ENCODE data around the gene DCXR. TPM values are rescaled to one million over a fixed set of nuclear protein-coding genes. Genes with fewer than 3 reads are reported as not detected.

The DCXR gene
- total and polyA plus RNA-seq, 9 donors: 16.7 to 217 (median 131) TPM

DNA sequence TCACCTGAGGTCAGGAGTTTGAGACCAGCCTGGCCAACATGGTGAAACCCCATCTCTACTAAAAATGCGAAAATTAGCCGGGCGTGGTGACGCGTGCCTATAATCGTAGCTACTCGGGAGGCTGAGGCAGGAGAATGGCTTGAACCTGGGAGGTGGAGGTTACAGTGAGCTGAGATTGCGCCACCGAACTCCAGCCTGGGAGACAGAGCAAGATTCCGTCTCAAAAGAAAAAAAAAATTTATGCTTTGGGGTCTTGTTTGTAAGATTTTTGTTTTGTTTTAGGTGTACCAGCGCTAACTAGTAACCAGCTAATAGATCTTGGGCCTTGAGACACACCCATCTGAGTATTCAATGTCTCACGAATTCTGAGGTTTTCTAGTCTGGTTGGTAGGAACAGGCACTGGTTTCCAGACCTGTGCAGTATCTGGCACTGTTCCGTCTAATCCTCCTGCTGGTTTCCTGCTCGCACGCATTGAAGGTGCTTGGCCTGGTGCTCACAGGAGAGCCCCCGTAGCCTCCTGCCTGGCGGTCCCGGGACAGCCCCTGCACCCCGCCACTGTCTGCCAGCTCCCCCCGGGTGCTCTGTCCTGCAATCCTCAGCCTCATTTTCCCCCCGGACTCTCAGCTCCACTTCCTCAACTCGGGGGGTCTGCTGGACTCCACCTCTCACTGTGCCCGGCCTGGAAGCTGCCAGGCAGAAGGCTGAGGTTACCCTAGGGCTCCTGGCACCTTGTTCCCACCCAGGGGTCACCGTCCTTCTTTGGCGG, 38.7 kb upstream of the DCXR start:
- Histone ChIP-seq H3K4me1 (ENCODE audit: insufficient read depth) (peaks cover 2% of the 10 kb centered on the region), H3K9me3 (no peaks in the 10 kb centered on the region), H3K4me3 (no peak overlapping the region), H3K27ac (no peak overlapping the region), H3K36me3 (no peaks in the 10 kb centered on the region), H3K27me3 (no peaks in the 10 kb centered on the region)
- DNase-seq: no peak
- intact Hi-C loops (cut with DNase I): no loop called here
- TF ChIP-seq POLR2A (IDR thresholded peaks at IDR 0.05): no peak
- TF ChIP-seq EP300 (IDR thresholded peaks at IDR 0.05): no peak
- TF ChIP-seq, protein P1, sequence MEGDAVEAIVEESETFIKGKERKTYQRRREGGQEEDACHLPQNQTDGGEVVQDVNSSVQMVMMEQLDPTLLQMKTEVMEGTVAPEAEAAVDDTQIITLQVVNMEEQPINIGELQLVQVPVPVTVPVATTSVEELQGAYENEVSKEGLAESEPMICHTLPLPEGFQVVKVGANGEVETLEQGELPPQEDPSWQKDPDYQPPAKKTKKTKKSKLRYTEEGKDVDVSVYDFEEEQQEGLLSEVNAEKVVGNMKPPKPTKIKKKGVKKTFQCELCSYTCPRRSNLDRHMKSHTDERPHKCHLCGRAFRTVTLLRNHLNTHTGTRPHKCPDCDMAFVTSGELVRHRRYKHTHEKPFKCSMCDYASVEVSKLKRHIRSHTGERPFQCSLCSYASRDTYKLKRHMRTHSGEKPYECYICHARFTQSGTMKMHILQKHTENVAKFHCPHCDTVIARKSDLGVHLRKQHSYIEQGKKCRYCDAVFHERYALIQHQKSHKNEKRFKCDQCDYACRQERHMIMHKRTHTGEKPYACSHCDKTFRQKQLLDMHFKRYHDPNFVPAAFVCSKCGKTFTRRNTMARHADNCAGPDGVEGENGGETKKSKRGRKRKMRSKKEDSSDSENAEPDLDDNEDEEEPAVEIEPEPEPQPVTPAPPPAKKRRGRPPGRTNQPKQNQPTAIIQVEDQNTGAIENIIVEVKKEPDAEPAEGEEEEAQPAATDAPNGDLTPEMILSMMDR (IDR thresholded peaks at IDR 0.05): no peak
- 82 to 86% (median 83%) methylated on average over 25 of the region's 25 CpGs for WGBS, 3 donors

DNA sequence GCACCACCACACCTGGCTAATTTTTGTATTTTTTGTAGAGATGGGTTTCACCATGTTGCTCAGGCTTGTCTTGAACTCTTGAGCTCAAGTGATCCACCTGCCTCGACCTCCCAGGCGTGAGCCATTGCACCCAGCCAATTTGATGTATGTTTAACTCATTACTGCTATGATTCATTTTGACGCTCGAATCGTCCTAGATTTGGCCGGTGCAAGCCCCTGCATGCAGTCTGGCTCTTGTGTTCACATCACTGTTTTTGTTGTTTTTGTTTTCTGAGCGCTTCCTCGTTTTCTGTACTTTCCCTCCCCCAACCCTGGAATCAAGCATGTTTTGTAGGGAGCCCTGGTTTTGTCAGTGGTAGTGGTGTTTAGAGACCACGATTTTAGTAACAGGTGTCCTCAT, 35.9 kb upstream of the DCXR start:
- no peak for TF ChIP-seq EP300 (IDR thresholded peaks at IDR 0.05)
- Histone ChIP-seq H3K4me3 (no peak overlapping the region), H3K36me3 (no peaks in the 10 kb centered on the region), H3K4me1 (ENCODE audit: insufficient read depth) (peaks cover 2% of the 10 kb centered on the region), H3K27me3 (no peaks in the 10 kb centered on the region), H3K9me3 (no peaks in the 10 kb centered on the region), H3K27ac (no peak overlapping the region)
- no peak for DNase-seq
- 77 to 83% (median 77%) methylated on average over 9 of the region's 9 CpGs for WGBS, 3 donors
- intact Hi-C loops (cut with DNase I): no loop called here

DNA sequence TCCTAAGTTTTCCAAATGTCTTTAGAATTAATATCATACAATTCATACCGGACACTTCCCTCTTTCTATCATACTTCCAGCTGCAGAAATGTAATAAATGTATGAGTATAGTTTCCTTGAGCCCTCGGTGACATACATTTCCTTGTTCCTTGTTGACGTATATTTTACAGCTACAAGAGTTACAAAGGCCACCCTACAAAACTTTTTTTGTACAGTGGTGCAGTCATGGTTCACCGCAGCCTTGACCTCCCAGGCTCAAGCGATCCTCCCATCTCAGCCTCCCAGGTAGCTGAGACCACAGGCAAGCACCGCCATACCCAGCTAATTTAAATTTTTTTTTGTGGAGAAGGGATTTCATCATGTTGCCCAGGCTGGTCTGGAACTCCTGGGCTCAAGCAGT, 35.3 kb upstream of the DCXR start:
- no peak overlapping the region for H3K27ac ChIP-seq
- H3K9me3 ChIP-seq: no peaks in the 10 kb centered on the region
- TF ChIP-seq POLR2A (IDR thresholded peaks at IDR 0.05): no peak
- TF ChIP-seq, protein P1 (IDR thresholded peaks at IDR 0.05): no peak
- no peak for TF ChIP-seq EP300 (IDR thresholded peaks at IDR 0.05)
- H3K36me3 ChIP-seq: no peaks in the 10 kb centered on the region
- H3K4me3 ChIP-seq: no peak overlapping the region
- H3K4me1 ChIP-seq (ENCODE audit: insufficient read depth): peaks cover 2% of the 10 kb centered on the region
- intact Hi-C loops (cut with DNase I): no loop called here
- DNase-seq: no peak
- H3K27me3 ChIP-seq: no peaks in the 10 kb centered on the region
- WGBS, 3 donors: 80 to 85% (median 83%) methylated on average over 6 of the region's 6 CpGs

DNA sequence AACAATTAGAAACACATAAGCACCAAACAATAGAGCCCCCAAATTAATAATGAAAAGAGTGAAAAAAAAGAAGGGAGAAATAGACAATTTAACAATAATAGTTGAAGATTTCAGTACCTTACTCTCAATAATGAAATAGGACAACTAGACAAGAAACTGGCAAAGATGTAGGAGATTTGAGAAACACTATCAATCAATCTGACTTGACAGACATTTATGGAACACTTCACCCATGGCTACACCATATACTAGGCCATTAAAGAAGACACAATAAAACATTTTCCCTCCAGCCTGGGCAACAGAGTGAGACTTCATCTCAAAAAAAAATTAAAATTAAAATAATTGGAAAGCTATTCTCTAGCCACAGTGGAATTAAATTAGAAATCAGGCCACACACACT, 33.1 kb upstream of the DCXR start:
- peaks cover 3% of the 10 kb centered on the region for H3K4me1 ChIP-seq (ENCODE audit: insufficient read depth)
- H3K4me3 ChIP-seq: no peak overlapping the region
- intact Hi-C loops (cut with DNase I): no loop called here
- no peaks in the 10 kb centered on the region for H3K9me3 ChIP-seq
- no peaks in the 10 kb centered on the region for H3K27me3 ChIP-seq
- TF ChIP-seq EP300 (IDR thresholded peaks at IDR 0.05) (no peak), POLR2A (IDR thresholded peaks at IDR 0.05) (no peak)
- TF ChIP-seq, protein P1 (IDR thresholded peaks at IDR 0.05): no peak
- H3K27ac ChIP-seq: no peak overlapping the region
- no peak for DNase-seq
- H3K36me3 ChIP-seq: no peaks in the 10 kb centered on the region

DNA sequence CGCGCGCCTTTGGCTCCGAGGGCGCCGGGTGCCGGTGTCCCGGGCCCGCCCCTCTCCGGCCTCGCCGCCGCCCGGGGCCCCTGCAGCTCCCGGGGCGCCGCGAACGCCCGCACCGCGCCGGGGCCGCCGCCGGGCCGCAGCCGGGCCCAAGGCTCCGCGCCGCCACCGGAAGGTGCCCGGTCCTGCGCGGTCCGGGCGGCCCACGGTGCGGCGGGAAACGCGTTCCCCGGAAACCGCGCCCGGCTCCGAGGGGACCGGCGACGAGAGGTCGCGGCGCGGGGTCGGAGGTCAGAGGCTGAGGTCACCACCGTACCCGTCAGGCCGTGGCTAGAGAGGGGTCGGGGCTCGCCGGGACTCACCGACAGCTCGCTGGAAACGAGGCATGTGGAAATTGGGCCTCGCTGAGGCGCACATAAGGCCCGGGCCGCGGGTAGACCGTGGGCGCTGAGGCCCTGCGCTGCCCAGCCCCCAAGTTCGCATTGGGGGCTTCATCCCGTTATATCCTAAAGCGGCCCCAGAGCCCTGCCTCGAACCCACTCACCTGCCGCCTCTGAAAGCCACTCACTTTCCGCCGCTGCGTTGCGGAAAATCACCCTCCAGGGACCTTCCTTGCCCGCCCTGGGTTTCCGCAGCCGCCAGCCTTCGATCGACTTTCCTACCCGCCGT, 28.3 kb upstream of the DCXR start, which contains the start of gene DUS1L:
Gene DUS1L, minus strand, starts transcription at position 167 of the 666 bp plus-strand sequence. CDS start 745 bp downstream, outside the sequence.
- intact Hi-C loops (cut with DNase I): no loop called here
- DNase-seq: peak; percentile 55 to 84 (median 77)
- Histone ChIP-seq H3K4me1 (ENCODE audit: insufficient read depth) (peaks cover 6% of the 10 kb centered on the region), H3K4me3 (peak within 1 kb of the TSS; percentile 95), H3K27ac (peak within 1 kb of the TSS; percentile 74 to 81), H3K36me3 (no peaks in the 10 kb centered on the region), H3K27me3 (no peaks in the 10 kb centered on the region), H3K9me3 (no peaks in the 10 kb centered on the region)
- TF ChIP-seq EP300 (IDR thresholded peaks at IDR 0.05) (no peak), POLR2A (IDR thresholded peaks at IDR 0.05) (no peak)
- TF ChIP-seq, protein P1 (IDR thresholded peaks at IDR 0.05): no peak
- 11 to 19% (median 16%) methylated on average over 52 to 88 of the region's 88 CpGs for WGBS, 3 donors
